Measurements from ENCODE around the gene C22orf31.

- no peak for TF ChIP-seq GATA2 (IDR thresholded peaks at IDR 0.05; ENCODE audit: low read depth, low read length)
- TF ChIP-seq GATA3 (IDR thresholded peaks at IDR 0.05; ENCODE audit: low read depth, low read length) = no peak
Measured at GRCh38 chr22:29074276-29074772, 12.7 kb upstream of the C22orf31 start.
